IMR-90 (cell line): Measurements from ENCODE around the gene TSC2.

Experiments used
- BHLHE40 ChIP-seq: fragments of 150-350 bp; IDR thresholded peaks from 2 replicates; pipeline ENCODE4 v1.6.1; 2016; ENCODE audit warnings: mild to moderate bottlenecking, low read depth, low read length
- CEBPB ChIP-seq: IDR thresholded peaks from 2 replicates; pipeline ENCODE4 v1.6.1; 2012; ENCODE audit warnings: low read depth, low read length, improper control_type of control experiment
- CHD1 ChIP-seq: IDR thresholded peaks from 2 replicates; pipeline ENCODE4 v1.6.1; 2012; ENCODE audit warnings: low read depth, low read length, improper control_type of control experiment
- MXI1 ChIP-seq: IDR thresholded peaks from 2 replicates; pipeline ENCODE4 v1.6.1; 2012; ENCODE audit warnings: low read depth, mild to moderate bottlenecking, low read length, moderate library complexity, borderline replicate concordance
- NFE2L2 ChIP-seq: fragments of 150-350 bp; IDR thresholded peaks from 2 replicates; pipeline ENCODE4 v1.6.1; 2016; ENCODE audit warnings: low read depth, mild to moderate bottlenecking, low read length
- POLR2A ChIP-seq: IDR thresholded peaks from 2 replicates; pipeline ENCODE4 v1.6.1; 2012; ENCODE audit warnings: mild to moderate bottlenecking, low read depth, low read length
- RAD21 ChIP-seq: IDR thresholded peaks from 2 replicates; pipeline ENCODE4 v1.6.1; 2012; ENCODE audit warnings: low read length, improper control_type of control experiment
- TF ChIP-seq, protein P1 (sequence below): conservative IDR thresholded peaks from 2 replicates; pipeline ENCODE4 v1.5.1; 2012; ENCODE audit warnings: mild to moderate bottlenecking, low read depth, low read length, improper control_type of control experiment
- TF ChIP-seq, protein P2 (sequence below): fragments of 150-350 bp; IDR thresholded peaks from 2 replicates; pipeline ENCODE4 v1.6.1; 2016; ENCODE audit warnings: low read depth, mild to moderate bottlenecking, low read length, moderate library complexity, borderline replicate concordance

- TF ChIP-seq POLR2A (no peak), RAD21 (no peak), NFE2L2 (no peak), BHLHE40 (no peak), CHD1 (no peak), CEBPB (no peak), MXI1 (no peak)
- TF ChIP-seq, protein P1, sequence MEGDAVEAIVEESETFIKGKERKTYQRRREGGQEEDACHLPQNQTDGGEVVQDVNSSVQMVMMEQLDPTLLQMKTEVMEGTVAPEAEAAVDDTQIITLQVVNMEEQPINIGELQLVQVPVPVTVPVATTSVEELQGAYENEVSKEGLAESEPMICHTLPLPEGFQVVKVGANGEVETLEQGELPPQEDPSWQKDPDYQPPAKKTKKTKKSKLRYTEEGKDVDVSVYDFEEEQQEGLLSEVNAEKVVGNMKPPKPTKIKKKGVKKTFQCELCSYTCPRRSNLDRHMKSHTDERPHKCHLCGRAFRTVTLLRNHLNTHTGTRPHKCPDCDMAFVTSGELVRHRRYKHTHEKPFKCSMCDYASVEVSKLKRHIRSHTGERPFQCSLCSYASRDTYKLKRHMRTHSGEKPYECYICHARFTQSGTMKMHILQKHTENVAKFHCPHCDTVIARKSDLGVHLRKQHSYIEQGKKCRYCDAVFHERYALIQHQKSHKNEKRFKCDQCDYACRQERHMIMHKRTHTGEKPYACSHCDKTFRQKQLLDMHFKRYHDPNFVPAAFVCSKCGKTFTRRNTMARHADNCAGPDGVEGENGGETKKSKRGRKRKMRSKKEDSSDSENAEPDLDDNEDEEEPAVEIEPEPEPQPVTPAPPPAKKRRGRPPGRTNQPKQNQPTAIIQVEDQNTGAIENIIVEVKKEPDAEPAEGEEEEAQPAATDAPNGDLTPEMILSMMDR = no peak
- TF ChIP-seq, protein P2, sequence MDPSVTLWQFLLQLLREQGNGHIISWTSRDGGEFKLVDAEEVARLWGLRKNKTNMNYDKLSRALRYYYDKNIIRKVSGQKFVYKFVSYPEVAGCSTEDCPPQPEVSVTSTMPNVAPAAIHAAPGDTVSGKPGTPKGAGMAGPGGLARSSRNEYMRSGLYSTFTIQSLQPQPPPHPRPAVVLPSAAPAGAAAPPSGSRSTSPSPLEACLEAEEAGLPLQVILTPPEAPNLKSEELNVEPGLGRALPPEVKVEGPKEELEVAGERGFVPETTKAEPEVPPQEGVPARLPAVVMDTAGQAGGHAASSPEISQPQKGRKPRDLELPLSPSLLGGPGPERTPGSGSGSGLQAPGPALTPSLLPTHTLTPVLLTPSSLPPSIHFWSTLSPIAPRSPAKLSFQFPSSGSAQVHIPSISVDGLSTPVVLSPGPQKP = no peak
These were observed 16.1 kb downstream of the TSC2 start for GRCh38 chr16:2063861-2064260.
